PC-3 (cell line): ENCODE results near the gene CCSER1. TPM values are rescaled to one million over a fixed set of nuclear protein-coding genes. Genes with fewer than 3 reads are reported as not detected.

Source experiments
- ATAC-seq: fragments of 200-7000 bp; cut with Tn5 transposase; 2 replicates; pipeline ENCODE4 v1.9.1; 2020; ENCODE audit warnings: mild to moderate bottlenecking, moderate library complexity
- BruUV-seq: library from RNA; stranded (reverse); fragments of 400-500 nt; replicated peaks from 2 replicates; lab custom pipeline; 2021; lab: Mats Ljungman, UMichigan
- CTCF ChIA-PET: fragments of 300-600 bp; sonication (Branson Sonifier 250); formaldehyde crosslinking; loops from one replicate; lab custom pipeline; 2022; ENCODE audit warnings: antibody characterized with exemption; lab: Charles Lee
- POLR2A ChIA-PET: fragments of 300-600 bp; sonication (Branson Sonifier 250); formaldehyde crosslinking; loops from one replicate; lab custom pipeline; 2022; ENCODE audit warnings: antibody characterized with exemption; ENCODE audit not compliant: unreplicated experiment; lab: Charles Lee
- DNase-seq: peaks from one replicate; pipeline ENCODE4 v3.0.0-alpha.2; 2015
- H2AFZ ChIP-seq: fragments of 300-600 bp; sonication (generic); 2 replicates; pipeline ENCODE4 v1.6.0; 2016; ENCODE audit warnings: antibody characterized with exemption, low read length
- H3F3A ChIP-seq: fragments of 300-600 bp; sonication (generic); one replicate; pipeline ENCODE4 v1.6.0; 2017; ENCODE audit warnings: antibody characterized with exemption, low read length, control low read depth, mild to moderate bottlenecking; ENCODE audit not compliant: unreplicated experiment
- H3K27ac ChIP-seq: fragments of 300-600 bp; sonication (generic); 2 replicates; pipeline ENCODE4 v1.5.1; 2016; ENCODE audit warnings: mild to moderate bottlenecking, low read length
- H3K27me3 ChIP-seq: fragments of 300-600 bp; sonication (generic); 2 replicates; pipeline ENCODE4 v1.6.1; 2016; ENCODE audit warnings: low read length, mixed read lengths
- H3K36me3 ChIP-seq: fragments of 300-600 bp; sonication (generic); 2 replicates; pipeline ENCODE4 v1.6.1; 2016; ENCODE audit warnings: low read depth, mixed run types, low read length, mixed read lengths
- H3K4me1 ChIP-seq: fragments of 300-600 bp; sonication (generic); 2 replicates; pipeline ENCODE4 v1.5.1; 2016; ENCODE audit warnings: low read length; ENCODE audit not compliant: insufficient read depth
- H3K4me2 ChIP-seq: fragments of 300-600 bp; sonication (generic); 2 replicates; pipeline ENCODE4 v1.6.0; 2016; ENCODE audit warnings: low read length
- H3K4me3 ChIP-seq: fragments of 300-600 bp; sonication (generic); 2 replicates; pipeline ENCODE4 v1.5.1; 2016; ENCODE audit warnings: mild to moderate bottlenecking, low read length, mixed read lengths
- H3K79me2 ChIP-seq: fragments of 300-600 bp; sonication (generic); 2 replicates; pipeline ENCODE4 v1.6.1; 2017; ENCODE audit warnings: low read length, mixed read lengths
- H3K9ac ChIP-seq: fragments of 300-600 bp; sonication (generic); 2 replicates; pipeline ENCODE4 v1.6.0; 2016; ENCODE audit warnings: mild to moderate bottlenecking, low read length
- H3K9me2 ChIP-seq: fragments of 300-600 bp; sonication (generic); replicated peaks from 2 replicates; pipeline ENCODE4 v1.6.1; 2016; ENCODE audit warnings: mixed run types, low read length, mixed read lengths
- H3K9me3 ChIP-seq: fragments of 300-600 bp; sonication (generic); 2 replicates; pipeline ENCODE4 v1.6.1; 2016; ENCODE audit warnings: low read length, mixed read lengths
- H4K20me1 ChIP-seq: fragments of 300-600 bp; sonication (generic); 2 replicates; pipeline ENCODE4 v1.6.1; 2016; ENCODE audit warnings: low read length, mixed read lengths
- EZH2 ChIP-seq: fragments of 300-600 bp; sonication (generic); IDR thresholded peaks from one replicate; pipeline ENCODE4 v1.6.1; 2017; ENCODE audit warnings: antibody characterized with exemption, mild to moderate bottlenecking, low read length; ENCODE audit not compliant: unreplicated experiment
- EZH2phosphoT487 ChIP-seq: fragments of 300-600 bp; sonication (generic); IDR thresholded peaks from 2 replicates; pipeline ENCODE4 v1.6.1; 2018; ENCODE audit warnings: mild to moderate bottlenecking, antibody characterized with exemption, low read length, borderline replicate concordance
- intact Hi-C: fragments of 100-400 bp; cut with micrococcal nuclease; formaldehyde crosslinking; loops from 2 replicates; pipeline ENCODE4 v1.9.0; 2023
- total RNA-seq: library from RNA; depleted of rRNA; stranded (reverse); fragments of >200 nt; gene quantifications from 2 replicates; pipeline ENCODE4 v1.2.3, GENCODE V29; 2014; rRNA removed
- TF ChIP-seq, protein P1 (sequence below): fragments of 300-600 bp; sonication (generic); conservative IDR thresholded peaks from 2 replicates; pipeline ENCODE4 v1.5.1; 2017; ENCODE audit warnings: antibody characterized with exemption, low read depth, mild to moderate bottlenecking, low read length

The CCSER1 gene
- total RNA-seq, 1 experiment from 2014 or later, result 6.0 TPM

DNA sequence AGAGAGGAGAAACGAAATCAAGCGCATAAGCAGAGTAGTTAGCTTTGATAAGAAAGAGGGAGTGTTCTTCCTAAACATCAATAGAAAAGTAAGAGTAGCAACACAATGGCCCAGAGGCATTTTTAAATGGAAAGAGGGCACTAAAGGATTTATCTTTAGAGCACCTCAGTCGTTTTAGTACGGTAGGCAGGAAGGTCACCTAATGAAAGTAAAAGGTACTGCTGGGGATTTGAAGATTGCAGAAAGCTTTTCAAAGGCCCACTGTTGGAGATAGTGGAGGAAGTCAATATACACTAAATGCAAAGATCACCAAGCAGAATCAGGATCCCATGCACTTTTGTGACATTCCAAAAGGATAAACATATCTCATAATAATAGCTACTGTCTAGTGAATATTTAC is 1508.9 kb downstream of the CCSER1 start:
- H3K9me3 ChIP-seq, result no peaks in the 10 kb centered on the region
- no peak for ATAC-seq
- TF ChIP-seq, protein P1, sequence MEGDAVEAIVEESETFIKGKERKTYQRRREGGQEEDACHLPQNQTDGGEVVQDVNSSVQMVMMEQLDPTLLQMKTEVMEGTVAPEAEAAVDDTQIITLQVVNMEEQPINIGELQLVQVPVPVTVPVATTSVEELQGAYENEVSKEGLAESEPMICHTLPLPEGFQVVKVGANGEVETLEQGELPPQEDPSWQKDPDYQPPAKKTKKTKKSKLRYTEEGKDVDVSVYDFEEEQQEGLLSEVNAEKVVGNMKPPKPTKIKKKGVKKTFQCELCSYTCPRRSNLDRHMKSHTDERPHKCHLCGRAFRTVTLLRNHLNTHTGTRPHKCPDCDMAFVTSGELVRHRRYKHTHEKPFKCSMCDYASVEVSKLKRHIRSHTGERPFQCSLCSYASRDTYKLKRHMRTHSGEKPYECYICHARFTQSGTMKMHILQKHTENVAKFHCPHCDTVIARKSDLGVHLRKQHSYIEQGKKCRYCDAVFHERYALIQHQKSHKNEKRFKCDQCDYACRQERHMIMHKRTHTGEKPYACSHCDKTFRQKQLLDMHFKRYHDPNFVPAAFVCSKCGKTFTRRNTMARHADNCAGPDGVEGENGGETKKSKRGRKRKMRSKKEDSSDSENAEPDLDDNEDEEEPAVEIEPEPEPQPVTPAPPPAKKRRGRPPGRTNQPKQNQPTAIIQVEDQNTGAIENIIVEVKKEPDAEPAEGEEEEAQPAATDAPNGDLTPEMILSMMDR, result no peak
- TF ChIP-seq EZH2phosphoT487 (no peak), EZH2 (no peak)
- intact Hi-C loops, result no loop called here
- H3K4me3 ChIP-seq, result no peak overlapping the region
- H2AFZ ChIP-seq, result no peak overlapping the region
- ChIA-PET POLR2A (no interaction called here), CTCF (interaction anchor here (0.6 kb wide), 1 partner anchor 139 kb away, joined by 3 read pairs; no protein-coding TSS in a partner anchor)
- H3K36me3 ChIP-seq, result no peaks in the 10 kb centered on the region
- no peak overlapping the region for H3K4me2 ChIP-seq
- no peak for DNase-seq
- no TSS peak for BruUV-seq
- H3K9me2 ChIP-seq, result no peaks in the 10 kb centered on the region
- no peaks in the 10 kb centered on the region for H3K79me2 ChIP-seq
- no peaks in the 10 kb centered on the region for H3F3A ChIP-seq
- no peak overlapping the region for H3K9ac ChIP-seq
- no peak overlapping the region for H3K27ac ChIP-seq
- no peaks in the 10 kb centered on the region for H3K27me3 ChIP-seq
- H3K4me1 ChIP-seq, result peaks cover 8% of the 10 kb centered on the region; the same call in 1 of the 2 replicates
- H4K20me1 ChIP-seq, result no peaks in the 10 kb centered on the region

Other genes with a start within 250 kb of the CCSER1 start
- gene MMRN1, start 232.5 kb upstream of the CCSER1 start, total RNA-seq, result 0.69 and 0.73 TPM in 2 replicates